Cardiac fibroblast (primary cell): Measurements from ENCODE around the gene GON7.

Experiments
- DNase-seq, 2 donors: peaks; one replicate each; pipeline versions ENCODE4 v3.0.0 to v3.0.0-alpha.2; 2010; ENCODE audit warnings: low read depth in 2 of 2
- H3K4me3 ChIP-seq, 2 donors: replicated peaks in 1 of 2; 1 replicate in 1 of 2; 2 replicates in 1 of 2; pipeline ENCODE4 v1.5.1; 2011; ENCODE audit warnings: low read depth in 2 of 2, low read length in 2 of 2, mild to moderate bottlenecking in 2 of 2, moderate library complexity in 1 of 2
- CTCF ChIP-seq: IDR thresholded peaks from one replicate; pipeline ENCODE4 v1.5.1; 2011; ENCODE audit warnings: low read depth, mild to moderate bottlenecking, low read length, inconsistent platforms

Gene GON7

GRCh38 chr14:93206793-93207467, at the start of gene GON7, which contains the start of gene UBR7:
Gene GON7, minus strand, starts transcription at chr14:93207065. Its CDS starts 28 bp downstream, at chr14:93207037.
Gene UBR7, plus strand, starts transcription at chr14:93207256. Its CDS starts 36 bp downstream, at chr14:93207292.
- DNase-seq: peak; percentile 97
- peak within 1 kb of the TSS; percentile 91 to 95 for H3K4me3 ChIP-seq
- TF ChIP-seq CTCF: no peak

- no peak for TF ChIP-seq CTCF
- no peak for DNase-seq
These were observed 42.4 kb upstream of the GON7 start for GRCh38 chr14:93249128-93249831.

GRCh38 chr14:93246534-93246933, 39.7 kb upstream of the GON7 start:
- TF ChIP-seq CTCF: no peak
- no peak overlapping the region for H3K4me3 ChIP-seq
- DNase-seq: no peak

More at GRCh38 chr14:93249128-93249831, 42.4 kb upstream of the GON7 start:
- no peak overlapping the region for H3K4me3 ChIP-seq

- no peak overlapping the region for H3K4me3 ChIP-seq
- no peak for DNase-seq
- TF ChIP-seq CTCF: no peak
These were observed 39.0 kb upstream of the GON7 start for GRCh38 chr14:93245764-93246420.

GRCh38 chr14:93240678-93241000, 33.8 kb upstream of the GON7 start:
- no peak for TF ChIP-seq CTCF
- no peak overlapping the region for H3K4me3 ChIP-seq
- DNase-seq: peak in 1 of 2 donors; percentile 65

GRCh38 chr14:93239869-93240677, 33.2 kb upstream of the GON7 start:
- DNase-seq: peak; percentile 30 to 77
- no peak overlapping the region for H3K4me3 ChIP-seq
- TF ChIP-seq CTCF: no peak
